Measurements from ENCODE around the gene TJP1.

DNA sequence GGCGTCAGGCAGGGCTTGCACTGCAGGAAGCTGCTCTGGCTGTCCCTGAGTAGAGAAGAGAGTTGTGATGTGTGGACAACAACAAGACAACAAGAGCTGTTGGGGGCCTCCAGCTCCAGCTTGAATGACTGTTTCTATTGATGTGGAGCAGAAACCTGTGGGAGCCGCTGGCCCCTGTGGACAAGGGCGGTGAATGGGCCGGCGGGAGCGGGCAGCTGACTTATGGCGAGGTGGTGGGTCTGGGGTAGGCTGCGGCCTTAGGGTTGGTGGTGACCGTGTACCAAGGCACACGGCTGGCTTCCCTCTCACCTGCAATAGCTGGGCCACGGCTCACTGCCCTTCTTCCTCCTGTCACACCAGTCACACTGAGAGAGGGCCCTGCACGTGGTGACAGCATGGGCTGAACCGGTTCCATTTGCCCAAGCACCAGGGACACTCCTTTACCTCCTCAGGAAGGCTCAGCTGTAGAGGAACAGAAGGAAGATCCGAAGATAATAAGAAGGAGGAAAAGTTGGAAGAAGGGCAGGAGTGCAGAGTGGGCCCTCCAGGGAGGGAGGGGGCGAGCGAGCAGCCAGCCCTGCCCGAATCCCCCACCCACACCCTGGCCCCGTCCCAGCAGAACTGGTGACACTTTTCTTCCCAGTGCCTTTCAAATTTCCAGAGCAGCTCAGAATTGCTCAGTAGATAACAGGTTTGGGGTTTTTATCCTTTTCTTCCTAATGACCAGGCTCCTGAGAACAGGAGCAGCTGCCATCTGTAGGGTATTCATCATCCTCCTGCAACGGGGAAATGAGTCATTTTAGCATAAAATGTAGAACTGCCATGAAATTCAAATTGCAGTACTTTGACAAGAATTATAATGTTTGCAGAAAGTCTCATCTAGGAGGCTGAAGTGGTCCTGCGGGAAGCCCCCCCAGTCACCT is 136.9 kb downstream of the TJP1 start:
- TF ChIP-seq, protein P1, sequence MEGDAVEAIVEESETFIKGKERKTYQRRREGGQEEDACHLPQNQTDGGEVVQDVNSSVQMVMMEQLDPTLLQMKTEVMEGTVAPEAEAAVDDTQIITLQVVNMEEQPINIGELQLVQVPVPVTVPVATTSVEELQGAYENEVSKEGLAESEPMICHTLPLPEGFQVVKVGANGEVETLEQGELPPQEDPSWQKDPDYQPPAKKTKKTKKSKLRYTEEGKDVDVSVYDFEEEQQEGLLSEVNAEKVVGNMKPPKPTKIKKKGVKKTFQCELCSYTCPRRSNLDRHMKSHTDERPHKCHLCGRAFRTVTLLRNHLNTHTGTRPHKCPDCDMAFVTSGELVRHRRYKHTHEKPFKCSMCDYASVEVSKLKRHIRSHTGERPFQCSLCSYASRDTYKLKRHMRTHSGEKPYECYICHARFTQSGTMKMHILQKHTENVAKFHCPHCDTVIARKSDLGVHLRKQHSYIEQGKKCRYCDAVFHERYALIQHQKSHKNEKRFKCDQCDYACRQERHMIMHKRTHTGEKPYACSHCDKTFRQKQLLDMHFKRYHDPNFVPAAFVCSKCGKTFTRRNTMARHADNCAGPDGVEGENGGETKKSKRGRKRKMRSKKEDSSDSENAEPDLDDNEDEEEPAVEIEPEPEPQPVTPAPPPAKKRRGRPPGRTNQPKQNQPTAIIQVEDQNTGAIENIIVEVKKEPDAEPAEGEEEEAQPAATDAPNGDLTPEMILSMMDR (optimal IDR thresholded peaks at IDR 0.05 in 1 of 3, IDR thresholded peaks at IDR 0.05 in 1 of 3, conservative IDR thresholded peaks at IDR 0.05 in 1 of 3; ENCODE audit: extremely low read depth in 1 of 3, insufficient read depth in 2 of 3, low read length in 3 of 3) = no peak
- no peak for TF ChIP-seq EZH2 (IDR thresholded peaks at IDR 0.05; ENCODE audit: low read length)
